ENCODE results near the gene IRF7. TPM values are rescaled to one million over a fixed set of nuclear protein-coding genes. Genes with fewer than 3 reads are reported as not detected.

IRF7 gene
- total RNA-seq, 1 experiment from 2014 or later = 8.8 TPM

DNA sequence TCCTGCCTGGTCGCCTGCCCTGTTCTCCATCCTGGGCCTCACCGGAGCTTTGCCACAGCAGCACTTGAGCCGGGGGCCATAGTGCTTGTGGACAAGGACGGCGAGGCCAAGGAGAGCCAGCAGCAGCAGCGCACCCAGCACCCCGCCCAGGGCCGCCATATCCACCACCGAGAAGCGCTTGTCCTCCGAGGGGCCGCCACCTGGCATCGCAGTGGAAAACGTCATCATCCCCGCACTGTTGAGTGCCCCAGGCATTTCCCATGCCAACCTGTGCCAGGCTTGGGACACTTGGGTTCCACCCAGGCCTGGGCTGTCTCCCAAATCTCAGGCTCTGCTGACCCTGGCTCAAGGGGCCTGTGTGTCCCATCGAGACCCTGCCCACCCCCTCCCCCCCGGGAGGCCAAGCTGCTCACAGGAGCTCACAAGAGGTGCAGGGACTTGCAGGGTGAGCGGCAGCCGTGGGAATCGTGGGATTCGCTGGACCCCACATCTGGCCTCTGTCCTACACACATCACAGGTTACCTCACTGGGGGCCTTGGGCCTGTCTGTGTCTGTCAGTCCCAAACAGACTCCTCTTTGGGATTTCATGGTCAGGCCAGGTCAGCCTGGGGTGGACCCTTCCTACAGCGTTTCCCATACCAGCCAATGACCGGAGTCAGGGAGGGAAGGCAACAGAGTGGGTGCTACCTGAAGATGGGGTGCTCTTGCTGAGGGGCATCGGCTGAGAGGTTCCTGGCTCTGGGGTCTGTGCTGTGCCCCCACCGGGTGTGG lies 2.3 kb upstream of the IRF7 start:
- BruUV-seq (replicated peaks) = no TSS peak
- CTCF ChIA-PET = no interaction called here
- Histone ChIP-seq H3K27me3 (replicated peaks; ENCODE audit: insufficient read depth, low read depth, low read length, poor library complexity) (no peaks in the 10 kb centered on the region), H3K9me3 (ENCODE audit: low read depth, low read length, poor library complexity, severe bottlenecking) (no peaks in the 10 kb centered on the region), H3K36me3 (ENCODE audit: insufficient read depth, low read length, poor library complexity, severe bottlenecking) (peaks cover 2% of the 10 kb centered on the region), H3K27ac (ENCODE audit: low read depth, low read length, poor library complexity, severe bottlenecking) (no peak overlapping the region), H3K4me3 (ENCODE audit: low read depth, low read length, poor library complexity, severe bottlenecking) (no peak overlapping the region), H3K4me1 (ENCODE audit: insufficient read depth, low read length, poor library complexity, severe bottlenecking) (no peaks in the 10 kb centered on the region)
- TF ChIP-seq EZH2 (IDR thresholded peaks at IDR 0.05; ENCODE audit: borderline replicate concordance, low read depth, low read length, poor library complexity, severe bottlenecking) (no peak), CTCF (conservative IDR thresholded peaks at IDR 0.05; ENCODE audit: low read depth, low read length) (no peak)
- DNase-seq (ENCODE audit: low spot score) = no peak
- intact Hi-C loops (cut with micrococcal nuclease; ENCODE audit: unreplicated experiment) = no loop called here
- POLR2A ChIA-PET (ENCODE audit: low non-redundant PET) = no interaction called here

DNA sequence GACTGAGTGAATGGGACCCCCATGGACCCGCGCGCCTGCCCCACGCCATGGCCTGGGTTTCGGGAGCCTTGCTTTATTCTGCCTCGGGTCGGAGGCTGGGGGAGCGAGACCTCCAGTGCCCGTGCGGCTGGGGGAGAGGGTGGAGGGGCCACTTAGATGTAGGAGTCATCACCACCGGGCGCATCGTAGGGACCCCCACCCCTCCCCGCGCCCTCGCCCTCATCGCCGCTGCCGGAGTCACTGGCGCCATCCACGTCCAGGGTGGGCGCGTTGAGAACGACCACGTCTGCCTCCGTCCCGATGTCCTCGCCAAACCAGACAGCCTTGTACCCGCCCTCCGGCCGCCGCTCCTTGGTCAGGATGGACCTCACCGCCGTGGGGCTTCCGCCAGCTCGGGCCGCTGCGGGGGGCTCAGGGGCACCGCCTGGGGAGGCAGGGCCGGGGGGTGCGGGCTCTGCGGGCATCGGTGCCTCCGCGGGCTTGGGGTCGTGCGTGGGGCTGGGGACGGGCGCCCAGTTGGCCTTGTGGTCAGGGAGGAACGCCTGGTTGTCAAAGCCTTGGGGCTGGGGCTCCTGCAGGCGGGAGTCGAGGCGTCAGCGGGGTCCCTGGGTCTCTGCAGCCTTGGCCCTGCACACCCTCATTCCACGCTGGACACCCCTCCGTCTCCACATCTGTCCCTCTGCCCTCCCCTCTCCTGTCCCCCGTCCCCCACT lies 1.6 kb upstream of the IRF7 start:
- intact Hi-C loops (cut with micrococcal nuclease; ENCODE audit: unreplicated experiment) = no loop called here
- Histone ChIP-seq H3K27me3 (replicated peaks; ENCODE audit: insufficient read depth, low read depth, low read length, poor library complexity) (no peaks in the 10 kb centered on the region), H3K4me1 (ENCODE audit: insufficient read depth, low read length, poor library complexity, severe bottlenecking) (no peaks in the 10 kb centered on the region), H3K4me3 (ENCODE audit: low read depth, low read length, poor library complexity, severe bottlenecking) (no peak overlapping the region), H3K27ac (ENCODE audit: low read depth, low read length, poor library complexity, severe bottlenecking) (no peak overlapping the region), H3K9me3 (ENCODE audit: low read depth, low read length, poor library complexity, severe bottlenecking) (no peaks in the 10 kb centered on the region), H3K36me3 (ENCODE audit: insufficient read depth, low read length, poor library complexity, severe bottlenecking) (peaks cover 9% of the 10 kb centered on the region)
- POLR2A ChIA-PET (ENCODE audit: low non-redundant PET) = no interaction called here
- CTCF ChIA-PET = no interaction called here
- no TSS peak for BruUV-seq (replicated peaks)
- no peak for DNase-seq (ENCODE audit: low spot score)
- TF ChIP-seq EZH2 (IDR thresholded peaks at IDR 0.05; ENCODE audit: borderline replicate concordance, low read depth, low read length, poor library complexity, severe bottlenecking) = no peak
- no peak for TF ChIP-seq CTCF (conservative IDR thresholded peaks at IDR 0.05; ENCODE audit: low read depth, low read length)

GRCh38 chr11:616320-617198 lies 809 bp upstream of the IRF7 start:
- no peak for DNase-seq (ENCODE audit: low spot score)
- Histone ChIP-seq H3K27me3 (replicated peaks; ENCODE audit: insufficient read depth, low read depth, low read length, poor library complexity) (no peaks in the 10 kb centered on the region), H3K27ac (ENCODE audit: low read depth, low read length, poor library complexity, severe bottlenecking) (no peak overlapping the region), H3K4me3 (ENCODE audit: low read depth, low read length, poor library complexity, severe bottlenecking) (no peak overlapping the region), H3K4me1 (ENCODE audit: insufficient read depth, low read length, poor library complexity, severe bottlenecking) (no peaks in the 10 kb centered on the region), H3K36me3 (ENCODE audit: insufficient read depth, low read length, poor library complexity, severe bottlenecking) (peaks cover 9% of the 10 kb centered on the region), H3K9me3 (ENCODE audit: low read depth, low read length, poor library complexity, severe bottlenecking) (no peaks in the 10 kb centered on the region)
- BruUV-seq (replicated peaks) = no TSS peak
- TF ChIP-seq CTCF (conservative IDR thresholded peaks at IDR 0.05; ENCODE audit: low read depth, low read length) = no peak
- ChIA-PET CTCF (no interaction called here), POLR2A (ENCODE audit: low non-redundant PET) (no interaction called here)
- intact Hi-C loops (cut with micrococcal nuclease; ENCODE audit: unreplicated experiment) = no loop called here

Measured in A673 (cell line).